Measurements from ENCODE around the gene ATP8A2. TPM values are rescaled to one million over a fixed set of nuclear protein-coding genes. Genes with fewer than 3 reads are reported as not detected.
A peak's percentile ranks its signal among the peaks of the same experiment; 100 is the strongest.

Gene ATP8A2
- total RNA-seq, 4 donors from 2014 or later: not detected

- Histone ChIP-seq H3K27ac (no peak overlapping the region), H3K9me3 (no peaks in the 10 kb centered on the region), H3K4me3 (no peak overlapping the region), H3K36me3 (no peaks in the 10 kb centered on the region), H3K27me3 (no peaks in the 10 kb centered on the region), H3K4me1 (no peaks in the 10 kb centered on the region)
- ATAC-seq (no peak), DNase-seq (no peak)
- in situ Hi-C loops (cut with MboI; ENCODE audit: low sequenced_read_pairs in 4 of 4): no loop called here
- intact Hi-C loops (cut with DNase I; ENCODE audit: low total_unique reads): no loop called here
- TF ChIP-seq POLR2A (IDR thresholded peaks at IDR 0.05) (no peak), CTCF (IDR thresholded peaks at IDR 0.05 in 4 of 5, conservative IDR thresholded peaks at IDR 0.05 in 1 of 5) (no peak)
Observed at GRCh38 chr13:25990801-25991200, 619.0 kb downstream of the ATP8A2 start.

GRCh38 chr13:25992076-25992475, 620.3 kb downstream of the ATP8A2 start:
- in situ Hi-C loops (cut with MboI; ENCODE audit: low sequenced_read_pairs in 4 of 4): no loop called here
- Histone ChIP-seq H3K36me3 (no peaks in the 10 kb centered on the region), H3K4me3 (no peak overlapping the region), H3K9me3 (no peaks in the 10 kb centered on the region), H3K27ac (no peak overlapping the region), H3K27me3 (no peaks in the 10 kb centered on the region), H3K4me1 (no peaks in the 10 kb centered on the region)
- no peak for TF ChIP-seq CTCF (IDR thresholded peaks at IDR 0.05 in 4 of 5, conservative IDR thresholded peaks at IDR 0.05 in 1 of 5)
- intact Hi-C loops (cut with DNase I; ENCODE audit: low total_unique reads): no loop called here
- ATAC-seq: no peak
- no peak for DNase-seq

GRCh38 chr13:26007261-26008125, 635.7 kb downstream of the ATP8A2 start:
- Histone ChIP-seq H3K27ac (peak overlapping the region in 2 of 4 donors; percentile 18 to 56), H3K4me1 (peaks cover 15 to 17% of the 10 kb centered on the region in 2 donors), H3K4me3 (no peak overlapping the region), H3K27me3 (no peaks in the 10 kb centered on the region), H3K9me3 (no peaks in the 10 kb centered on the region), H3K36me3 (no peaks in the 10 kb centered on the region)
- ATAC-seq (peak in 1 of 2 donors; percentile 64), DNase-seq (no peak)
- TF ChIP-seq CTCF (IDR thresholded peaks at IDR 0.05 in 4 of 5, conservative IDR thresholded peaks at IDR 0.05 in 1 of 5) (no peak), POLR2A (IDR thresholded peaks at IDR 0.05) (no peak)
- intact Hi-C loops (cut with DNase I; ENCODE audit: low total_unique reads) (no loop called here), in situ Hi-C loops (cut with MboI; ENCODE audit: low sequenced_read_pairs in 4 of 4) (no loop called here)

- Histone ChIP-seq H3K4me3 (no peak overlapping the region), H3K27me3 (no peaks in the 10 kb centered on the region), H3K27ac (peak overlapping the region in 2 of 4 donors; percentile 34 to 44), H3K4me1 (peaks cover 15 to 17% of the 10 kb centered on the region in 2 donors), H3K9me3 (no peaks in the 10 kb centered on the region), H3K36me3 (no peaks in the 10 kb centered on the region)
- TF ChIP-seq CTCF (IDR thresholded peaks at IDR 0.05 in 4 of 5, conservative IDR thresholded peaks at IDR 0.05 in 1 of 5) (no peak), POLR2A (IDR thresholded peaks at IDR 0.05) (no peak)
- in situ Hi-C loops (cut with MboI; ENCODE audit: low sequenced_read_pairs in 4 of 4) (no loop called here), intact Hi-C loops (cut with DNase I; ENCODE audit: low total_unique reads) (no loop called here)
- DNase-seq: peak in 1 of 2 donors; percentile 41
- ATAC-seq: peak; percentile 56 to 79
Observed at GRCh38 chr13:26010487-26011207, 638.9 kb downstream of the ATP8A2 start.
